ENCODE measurements around the gene ICE2.

GRCh38 chr15:60416484-60416883 lies 62.5 kb downstream of the ICE2 start:
- TF ChIP-seq CTCF (IDR thresholded peaks at IDR 0.05; ENCODE audit: low read depth, low read length) (no peak), EZH2phosphoT487 (IDR thresholded peaks at IDR 0.05; ENCODE audit: low read depth) (no peak)
